T1000 (cell line): Measurements from ENCODE around the gene GALNTL6.
"Not testable (repeated sequence)": the region's sequence is repeated elsewhere in the genome, so short reads cannot be mapped to it uniquely, and the experiment has no call there.

ENCODE experiments used
- DNase-seq: peaks from one replicate; lab custom pipeline; 2025; ENCODE audit warnings: mixed read lengths; lab: John Stamatoyannopoulos, UW

The GALNTL6 gene

DNA sequence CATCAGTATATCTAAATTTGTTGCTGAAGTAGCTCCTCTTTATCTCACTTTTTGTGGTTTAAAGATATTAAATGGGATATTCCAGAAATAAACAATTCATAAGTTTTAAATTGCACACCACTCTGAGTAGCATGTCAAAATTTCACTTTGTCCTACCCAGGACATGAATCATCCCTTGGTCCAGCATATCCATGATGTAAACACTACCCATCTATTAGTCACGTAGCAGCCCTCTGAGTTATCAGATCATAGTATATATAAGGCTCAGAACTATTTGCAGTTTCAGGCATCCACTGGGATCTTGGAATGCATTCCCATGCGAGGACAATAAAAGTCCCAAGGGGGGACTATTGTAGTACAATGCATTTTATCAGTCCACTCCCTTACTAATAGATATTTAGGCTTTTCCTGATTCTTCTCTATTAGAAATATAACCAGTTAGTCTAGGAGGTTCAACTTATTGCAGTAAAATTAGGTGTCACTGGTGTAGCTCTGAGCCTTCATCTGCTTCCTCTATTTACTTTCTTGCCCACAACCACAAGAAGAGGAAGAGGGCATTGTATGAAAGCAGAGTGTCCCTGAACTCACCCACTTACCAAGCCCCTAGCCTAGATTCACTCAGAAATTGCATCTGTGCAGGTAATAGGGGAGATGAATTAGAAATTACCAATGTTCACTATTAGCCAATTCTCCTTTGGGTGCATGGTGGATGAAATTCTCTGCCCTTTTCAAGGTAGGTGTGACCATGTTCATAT lies 945.6 kb downstream of the GALNTL6 start:
- peak; percentile 4 for DNase-seq

DNA sequence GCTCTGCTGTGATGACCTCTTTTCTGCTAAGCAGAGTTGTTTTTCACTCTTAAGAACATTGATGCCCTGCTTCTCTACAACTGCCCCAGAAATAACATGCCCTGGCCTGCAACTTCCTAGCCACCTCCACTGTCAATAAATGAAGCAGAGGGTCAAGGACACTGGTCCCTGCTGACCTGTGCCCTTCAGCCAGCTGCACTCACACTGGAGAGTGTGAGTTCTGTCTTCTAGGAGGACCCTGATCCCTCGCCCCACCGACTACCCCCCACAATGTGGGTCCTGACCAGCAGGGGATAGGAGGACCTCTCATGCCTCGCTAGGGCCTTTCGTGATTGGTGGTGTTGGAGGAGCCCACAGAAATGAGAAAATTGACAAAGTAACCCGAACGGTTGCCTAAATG lies 947.3 kb downstream of the GALNTL6 start:
- DNase-seq, result no peak

DNA sequence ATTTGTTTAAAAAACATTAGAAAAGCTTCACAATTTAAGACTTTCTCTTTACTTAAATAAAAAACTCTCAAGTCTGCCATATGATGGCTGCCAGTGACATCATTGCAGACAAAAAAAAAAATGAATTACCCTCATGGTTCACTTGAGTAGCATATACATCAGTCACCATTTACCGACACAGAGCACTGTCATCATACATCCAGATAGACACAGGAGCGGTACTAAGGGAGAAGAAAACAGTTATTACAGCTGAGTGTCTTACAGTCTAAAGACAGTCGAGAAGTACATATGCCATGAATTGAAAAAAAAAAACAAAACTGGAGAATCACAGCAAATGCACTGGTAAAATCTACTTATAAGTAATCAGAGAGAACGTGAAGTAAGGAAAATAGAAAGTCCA lies 949.7 kb downstream of the GALNTL6 start:
- no peak for DNase-seq

DNA sequence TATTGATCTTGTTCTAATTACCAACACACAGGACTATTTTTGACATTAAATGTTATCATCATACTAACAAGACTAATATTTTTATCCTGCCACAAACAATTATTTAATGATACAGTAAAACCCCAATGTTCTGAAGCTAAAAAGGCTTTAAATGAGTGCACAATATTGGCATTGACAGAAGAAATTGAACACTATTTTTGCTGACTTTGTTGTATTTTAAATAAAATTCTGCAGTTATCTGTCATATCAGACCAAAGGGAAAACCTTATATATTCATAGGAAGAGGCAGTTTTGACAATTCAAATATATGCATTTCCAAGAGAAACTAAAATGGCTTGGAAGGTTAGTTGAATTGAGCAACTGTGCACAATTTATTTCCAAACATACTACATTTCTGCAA lies 957.6 kb downstream of the GALNTL6 start:
- DNase-seq, result no peak

DNA sequence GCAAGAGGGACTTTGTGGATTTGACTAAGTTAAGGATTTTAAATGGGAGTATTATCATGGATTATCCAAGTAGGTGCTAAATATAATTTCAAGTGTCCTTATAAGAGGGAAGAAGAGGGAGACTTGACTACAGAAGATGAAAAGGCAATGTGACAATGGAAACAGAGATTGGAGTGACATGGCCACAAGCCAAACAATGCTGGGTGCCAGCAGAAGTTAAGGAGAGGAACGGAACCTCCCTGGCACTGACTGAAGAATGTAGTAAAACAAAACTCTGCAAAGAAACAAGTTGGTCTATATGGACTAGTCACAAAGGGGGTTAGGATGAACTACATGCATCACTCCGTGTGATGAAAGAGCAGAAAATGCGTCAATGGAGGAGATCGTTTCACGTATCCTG lies 959.6 kb downstream of the GALNTL6 start:
- DNase-seq, result no peak

DNA sequence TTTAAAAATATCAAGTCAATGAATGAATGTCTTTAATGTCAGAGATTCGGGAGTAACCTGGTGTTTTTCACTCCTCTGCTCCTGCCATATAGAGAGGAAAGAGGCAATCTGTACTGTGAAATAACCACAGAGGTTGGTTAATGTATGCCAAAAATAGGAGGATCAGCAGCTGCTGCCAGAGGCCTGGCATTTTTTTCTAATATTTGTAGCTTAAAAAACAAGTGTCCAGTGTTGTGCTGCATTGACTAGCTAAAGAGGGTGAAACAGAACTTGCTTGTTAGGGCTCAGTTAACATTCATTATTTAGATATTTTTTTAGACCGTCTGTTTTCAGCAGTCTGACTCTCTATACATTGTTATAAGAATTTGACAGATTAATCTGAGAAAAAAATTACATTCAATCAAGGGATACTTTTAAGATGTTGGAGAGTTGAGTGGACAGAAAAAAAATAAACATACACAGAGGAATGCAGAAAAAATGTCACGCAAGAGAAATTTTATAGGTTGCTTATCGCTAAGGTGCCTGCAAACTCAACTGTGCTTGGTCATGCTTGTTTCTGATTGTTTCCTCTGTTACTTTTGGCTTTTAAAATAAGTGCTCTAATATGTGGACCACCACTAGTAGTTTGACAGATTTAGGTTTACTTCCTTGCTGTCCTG lies 963.1 kb downstream of the GALNTL6 start:
- DNase-seq, result no peak

DNA sequence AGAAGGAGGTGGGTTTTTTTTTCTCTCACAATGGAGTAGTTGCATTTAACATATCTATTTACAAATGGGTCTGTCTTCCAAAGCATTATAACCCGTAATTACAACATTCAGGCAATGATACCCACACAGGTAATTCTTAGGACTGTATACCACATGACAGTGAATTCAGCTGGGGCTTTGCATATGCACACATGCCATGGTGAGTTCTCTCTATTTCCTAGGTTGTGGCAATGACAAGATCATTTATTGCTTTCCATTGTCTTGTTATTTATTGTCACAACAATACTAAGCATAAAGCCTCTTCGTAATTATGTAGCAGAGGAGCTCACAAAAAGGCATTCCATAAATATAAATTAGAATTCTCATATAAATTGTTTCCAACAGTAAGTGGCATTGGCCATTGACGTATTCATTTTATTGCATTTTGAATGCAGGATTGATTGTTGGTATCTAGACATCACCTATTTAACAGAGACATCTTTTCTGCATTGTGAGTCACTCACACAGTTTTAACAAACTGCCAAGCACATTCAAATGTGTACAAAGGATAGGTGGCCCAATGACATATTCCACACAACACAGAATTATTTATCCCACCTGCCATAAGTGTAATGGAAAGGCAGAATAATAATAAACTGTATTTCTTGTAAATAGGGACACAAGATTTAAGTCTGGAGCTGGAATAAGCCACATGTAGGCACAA lies 964.7 kb downstream of the GALNTL6 start:
- no peak for DNase-seq

DNA sequence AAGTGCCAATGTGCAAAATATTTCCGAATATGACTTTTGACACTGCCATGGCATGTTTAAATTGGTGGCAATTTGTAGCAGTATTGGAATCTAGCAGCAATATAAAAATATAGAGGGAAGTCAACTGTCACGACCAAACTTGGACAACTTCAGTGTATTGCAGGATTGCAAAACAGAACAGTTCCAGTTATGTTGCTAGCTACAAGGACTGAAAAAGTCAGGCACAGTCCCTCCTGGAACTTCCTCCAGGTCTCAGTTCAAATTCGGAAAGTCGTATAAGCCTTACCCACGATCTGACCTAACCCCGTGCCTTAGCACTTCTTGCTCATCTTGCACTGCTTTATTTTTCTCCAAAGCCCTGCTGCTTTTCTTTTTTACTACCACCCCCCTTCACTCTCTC lies 965.4 kb downstream of the GALNTL6 start:
- no peak for DNase-seq

DNA sequence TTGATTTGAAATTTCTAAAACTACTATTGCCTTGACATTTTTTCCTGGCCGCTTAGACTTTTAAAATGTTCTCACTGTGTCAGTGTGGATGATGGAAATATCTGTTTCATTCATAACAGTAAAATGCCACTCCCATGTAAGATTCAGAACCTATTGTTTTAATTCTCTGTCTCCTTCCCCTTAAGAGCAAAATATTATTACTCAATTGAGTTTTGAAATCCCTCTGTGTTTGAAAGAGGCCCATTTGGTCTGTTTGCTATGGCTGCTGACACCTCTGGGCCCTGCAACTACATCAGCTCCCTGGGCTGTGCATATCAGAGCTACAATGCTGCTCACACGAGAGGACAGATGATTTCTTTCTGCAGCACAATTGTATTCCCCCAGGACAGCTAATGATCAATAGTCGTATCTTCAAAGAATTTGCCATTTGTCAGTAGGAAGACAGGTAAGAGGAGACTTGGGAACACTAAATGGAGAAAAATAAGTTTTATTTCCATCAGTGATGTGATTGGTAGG lies 967.4 kb downstream of the GALNTL6 start:
- DNase-seq, result no peak

DNA sequence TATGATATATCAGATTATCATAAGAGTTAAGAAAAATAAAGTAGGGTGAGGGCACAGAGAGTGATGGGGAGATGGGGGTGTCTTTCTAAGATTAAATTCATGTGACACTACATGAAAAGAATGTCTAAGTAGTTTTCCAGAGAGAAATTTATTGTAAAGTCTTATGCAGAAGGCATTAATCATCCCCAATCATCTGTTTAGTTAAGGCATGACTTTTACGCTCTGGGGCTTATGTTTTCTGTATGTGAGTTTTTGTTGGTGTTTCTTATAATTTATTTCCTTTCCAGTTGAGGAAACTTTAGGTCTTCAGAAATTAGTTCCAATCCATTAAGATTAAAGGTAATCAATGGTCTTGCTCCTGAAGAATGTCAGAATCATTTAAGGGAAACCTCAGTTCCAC lies 972.4 kb downstream of the GALNTL6 start:
- DNase-seq, result no peak

DNA sequence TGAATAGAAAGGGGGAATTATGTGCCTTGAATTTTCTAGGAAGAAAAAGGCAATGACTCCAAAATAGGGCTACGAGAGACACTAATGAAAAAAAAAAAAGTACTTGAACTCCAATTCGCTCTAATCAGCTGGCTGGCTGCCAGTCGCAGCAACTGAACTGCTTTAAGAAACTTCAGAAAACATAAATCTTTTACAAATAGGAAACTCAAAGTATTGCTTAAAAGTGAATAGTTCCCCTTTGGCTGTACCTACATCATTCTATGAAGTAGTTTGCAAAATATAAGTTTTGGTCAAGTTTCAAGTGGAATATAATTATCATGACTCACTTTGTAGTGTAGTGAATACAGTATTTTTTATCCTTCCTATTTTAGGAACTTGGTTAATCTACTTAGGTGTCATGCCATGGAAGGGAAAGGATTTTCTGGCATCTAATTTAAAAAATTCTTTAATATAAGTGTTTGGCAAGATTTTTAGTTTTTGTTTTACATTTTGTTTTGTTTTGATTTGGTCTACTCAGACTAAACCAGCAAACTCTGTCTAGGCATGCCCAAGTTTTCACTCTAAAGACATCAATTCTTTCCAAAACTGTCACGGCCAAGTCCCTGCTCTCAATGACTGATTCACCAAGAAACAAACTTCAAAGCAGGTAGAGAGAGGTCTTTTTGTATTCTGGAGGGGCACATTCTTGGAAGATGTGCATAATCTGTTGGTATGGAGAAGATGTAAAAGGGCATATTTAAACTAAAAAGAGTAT lies 973.0 kb downstream of the GALNTL6 start:
- no peak for DNase-seq

DNA sequence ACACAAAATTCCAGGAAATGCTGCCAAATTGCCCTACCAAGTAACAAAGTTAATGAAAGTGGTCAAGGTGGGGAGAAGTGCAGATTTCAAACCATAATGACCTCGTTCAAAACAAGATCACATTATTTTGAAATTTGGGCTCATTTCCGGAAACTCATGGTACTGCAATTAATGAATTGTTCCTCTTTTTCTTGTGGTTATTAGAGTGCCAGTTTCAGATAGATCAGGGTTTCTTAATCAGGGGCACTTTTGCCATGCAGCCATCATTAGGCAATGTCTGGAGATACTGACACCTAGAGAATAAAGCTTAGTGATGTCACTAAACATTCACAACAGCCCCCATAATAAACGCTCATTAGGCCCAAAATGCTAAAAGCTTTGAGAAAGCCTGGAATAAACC lies 973.9 kb downstream of the GALNTL6 start:
- DNase-seq, result no peak

DNA sequence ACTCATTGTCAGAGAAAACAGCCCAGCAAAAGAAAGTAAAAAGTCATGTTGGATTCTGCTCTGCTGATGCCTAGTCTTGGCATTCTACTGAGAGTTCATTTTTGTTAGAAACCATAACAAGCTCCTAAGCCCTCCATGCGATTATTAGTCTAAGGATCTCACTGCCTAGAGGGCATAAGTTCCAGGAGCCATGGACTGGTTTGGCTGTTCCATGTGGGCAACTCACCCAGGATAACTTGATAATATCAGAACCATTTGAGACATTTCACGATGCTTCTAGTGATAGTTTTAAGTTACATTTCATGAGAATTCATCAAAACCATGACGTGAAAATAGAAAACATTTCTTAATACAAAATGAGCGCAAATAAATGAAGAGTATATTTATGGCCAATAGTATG lies 978.6 kb downstream of the GALNTL6 start:
- no peak for DNase-seq

DNA sequence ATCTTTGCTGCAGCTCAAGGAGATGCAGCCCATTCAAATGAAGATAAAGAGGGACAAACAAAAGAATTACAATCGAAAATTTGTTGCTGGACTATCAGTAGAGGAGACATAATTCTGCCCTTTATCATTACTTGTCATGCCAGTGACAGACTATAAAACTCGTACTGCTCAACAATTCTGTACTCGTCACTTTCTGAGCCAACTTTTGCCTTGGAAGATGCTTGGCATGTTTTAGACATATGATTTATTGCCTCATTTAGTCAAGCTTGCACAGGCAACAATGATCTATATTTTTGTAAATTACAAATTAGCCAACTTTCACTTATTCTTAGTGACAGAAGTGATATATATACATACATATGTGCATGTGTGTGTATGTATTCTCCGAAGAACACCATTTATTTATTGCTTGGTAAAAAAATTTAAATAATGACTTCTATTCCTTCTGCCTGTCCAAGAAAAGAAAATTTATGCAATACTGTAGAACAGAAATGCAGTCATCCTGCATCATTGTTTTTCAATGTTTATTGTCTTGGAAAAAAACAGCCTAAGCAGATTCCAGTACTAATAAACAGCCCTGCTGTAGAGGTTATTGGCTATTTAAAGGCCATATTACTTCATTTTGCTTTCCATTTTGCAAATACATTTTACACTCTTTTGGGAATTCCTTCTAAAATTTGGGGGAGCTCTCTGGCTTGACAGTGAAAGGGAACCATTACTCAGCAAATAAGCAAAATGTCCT lies 980.5 kb downstream of the GALNTL6 start:
- DNase-seq, result no peak

DNA sequence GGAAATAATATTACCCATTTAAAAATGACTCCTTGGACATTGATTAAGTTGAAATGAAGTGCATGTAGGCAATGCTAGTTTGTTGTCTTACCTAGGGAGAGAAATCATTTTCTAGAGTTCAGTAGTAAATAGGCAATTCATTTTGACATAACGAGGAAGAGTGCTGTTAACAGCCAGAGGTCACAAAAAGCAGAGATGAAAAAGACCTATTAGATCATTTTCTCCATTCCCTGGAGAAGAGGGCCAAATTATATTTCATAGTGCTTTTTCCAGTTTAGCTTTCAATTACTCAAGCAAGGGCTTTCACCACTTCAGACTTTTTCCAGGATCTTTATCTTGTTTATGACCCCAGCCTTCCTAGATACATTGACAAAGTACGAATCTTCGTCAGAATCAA lies 981.1 kb downstream of the GALNTL6 start:
- DNase-seq, result no peak

DNA sequence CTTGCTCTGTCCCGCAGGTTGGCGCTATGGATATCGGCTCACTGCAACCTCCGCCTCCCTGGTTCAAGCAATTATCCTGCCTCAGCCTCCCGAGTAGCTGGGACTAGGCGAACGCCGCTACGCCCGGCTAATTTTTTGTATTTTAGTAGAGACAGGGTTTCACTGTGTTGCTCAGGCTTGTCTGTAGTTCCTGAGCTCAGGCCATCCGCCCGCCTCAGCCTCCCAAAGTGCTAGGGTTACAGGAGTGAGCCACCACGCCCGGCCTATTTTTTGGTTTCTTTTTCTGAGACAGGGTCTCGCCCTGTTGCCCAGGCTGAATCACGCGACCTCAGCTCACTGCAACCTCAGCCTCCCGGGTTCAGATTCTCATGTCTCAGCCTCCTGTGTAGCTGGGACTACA lies 984.1 kb downstream of the GALNTL6 start:
- DNase-seq, result not testable (repeated sequence)

DNA sequence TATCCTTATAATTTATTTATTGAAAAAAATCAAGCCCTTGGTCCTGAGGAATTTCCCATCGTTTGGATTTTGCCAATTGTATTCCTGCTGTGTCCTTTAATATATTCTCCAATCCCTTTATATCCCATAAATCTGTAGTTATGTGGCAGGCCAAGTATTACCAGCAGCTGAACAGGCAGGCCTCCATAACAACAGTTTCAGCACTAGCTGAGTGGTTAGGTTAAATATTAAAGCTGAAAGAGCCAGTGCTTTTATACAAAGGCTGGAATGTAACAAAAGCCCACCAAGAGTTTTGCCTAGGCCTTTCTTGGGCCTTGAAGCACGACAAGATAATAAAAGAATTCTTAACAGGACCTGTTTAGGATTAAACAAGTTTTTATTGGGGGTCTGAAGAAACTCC lies 988.8 kb downstream of the GALNTL6 start:
- no peak for DNase-seq

DNA sequence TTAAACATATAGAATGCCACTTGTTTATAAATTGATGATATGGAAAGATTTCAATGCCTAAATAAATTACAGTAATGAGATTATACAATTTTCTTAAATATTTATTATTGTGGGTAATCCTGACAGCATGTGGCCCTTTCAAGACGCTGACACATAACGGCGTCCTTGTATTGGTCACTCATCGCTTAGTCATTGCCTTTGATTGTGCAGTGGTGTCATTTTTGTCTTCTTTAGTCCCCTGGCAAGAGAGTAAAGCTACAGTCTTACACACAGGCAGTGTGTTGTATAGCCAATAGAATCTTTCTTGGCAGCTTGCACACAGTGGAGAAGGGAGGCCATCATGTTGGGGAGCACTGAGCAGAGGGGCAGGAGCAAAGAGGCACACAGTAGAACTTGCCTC lies 993.6 kb downstream of the GALNTL6 start:
- DNase-seq, result no peak

DNA sequence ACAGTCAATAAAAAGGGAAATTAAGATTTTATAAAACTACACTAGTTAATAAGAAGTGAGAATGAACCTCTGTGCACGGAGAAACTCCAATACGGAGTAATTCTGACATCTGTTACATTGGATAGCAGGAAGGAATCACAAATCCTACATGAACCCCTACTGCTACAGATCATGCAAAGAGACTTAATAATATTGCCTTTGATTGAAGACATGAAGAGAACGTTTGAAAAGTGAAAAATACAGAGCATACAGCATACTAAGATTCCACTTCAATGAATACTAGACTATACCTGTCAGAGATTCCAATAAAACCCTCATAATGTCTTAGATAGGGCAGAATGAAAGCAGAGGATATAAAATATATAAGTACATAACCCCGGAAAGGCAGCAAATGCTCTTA lies 995.0 kb downstream of the GALNTL6 start:
- no peak for DNase-seq

DNA sequence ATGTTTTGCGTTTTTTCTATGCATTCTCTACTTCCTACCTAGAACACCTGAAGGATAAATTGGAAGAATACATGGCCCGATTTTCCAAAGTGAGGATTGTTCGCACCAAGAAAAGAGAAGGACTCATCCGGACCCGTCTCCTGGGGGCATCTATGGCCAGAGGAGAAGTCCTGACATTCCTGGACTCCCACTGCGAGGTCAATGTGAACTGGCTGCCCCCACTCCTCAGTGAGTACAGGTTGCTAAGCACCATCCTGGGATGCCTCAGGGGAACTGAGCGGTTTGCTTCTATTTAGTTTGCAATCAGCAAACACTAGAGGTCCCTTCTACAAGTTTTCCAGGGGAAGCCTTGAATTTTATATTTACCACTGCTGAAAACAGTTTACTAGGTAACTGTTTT lies 996.1 kb downstream of the GALNTL6 start:
- DNase-seq, result no peak

DNA sequence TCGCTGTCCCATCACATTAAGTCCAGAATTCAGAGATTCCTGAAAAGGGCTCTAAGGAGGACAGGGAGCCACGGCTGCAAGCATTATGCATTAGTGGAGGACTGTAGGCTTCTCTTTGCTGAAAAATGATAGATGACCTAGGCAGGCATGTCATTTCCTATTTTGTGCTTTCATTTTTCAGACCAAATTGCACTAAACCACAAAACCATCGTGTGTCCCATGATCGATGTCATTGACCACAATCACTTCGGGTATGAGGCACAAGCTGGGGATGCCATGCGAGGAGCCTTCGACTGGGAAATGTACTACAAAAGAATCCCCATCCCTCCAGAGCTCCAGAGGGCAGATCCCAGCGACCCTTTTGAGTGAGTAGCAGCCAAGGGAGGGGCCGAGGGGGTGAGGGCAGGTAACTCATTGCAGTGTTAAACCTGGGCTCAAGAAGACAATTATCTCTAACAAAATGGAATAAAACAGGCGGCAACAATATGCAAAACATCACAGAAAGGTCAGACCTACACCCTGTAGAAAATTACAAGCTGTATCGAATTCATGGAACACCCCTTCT lies 1000.2 kb downstream of the GALNTL6 start:
- no peak for DNase-seq
